NB4 (cell line): ENCODE results near the gene SH2D1B.

Source experiments
- DNase-seq: peaks from one replicate; pipeline ENCODE4 v3.0.0; 2010; ENCODE audit warnings: low read depth
- H3K4me3 ChIP-seq: one replicate; pipeline ENCODE4 v1.5.1; 2011; ENCODE audit warnings: mild to moderate bottlenecking, low read depth, low read length, moderate library complexity
- CTCF ChIP-seq: IDR thresholded peaks from one replicate; pipeline ENCODE4 v1.5.1; 2012; ENCODE audit warnings: low read depth, low read length
- MAX ChIP-seq: IDR thresholded peaks from 2 replicates; pipeline ENCODE4 v1.6.1; 2011; ENCODE audit warnings: low read depth, low read length
- MYC ChIP-seq: IDR thresholded peaks from 2 replicates; pipeline ENCODE4 v1.6.1; 2011; ENCODE audit warnings: low read depth, low read length
- POLR2A ChIP-seq: IDR thresholded peaks from 2 replicates; pipeline ENCODE4 v1.6.1; 2011; ENCODE audit warnings: mild to moderate bottlenecking; ENCODE audit not compliant: insufficient read length; ENCODE audit errors: extremely low read depth

The SH2D1B gene

GRCh38 chr1:162381383-162381782 lies 30.6 kb downstream of the SH2D1B start, which contains the start of gene C1orf226:
TSS of gene C1orf226 (plus strand) at chr1:162381728. CDS start at chr1:162381902, 174 bp downstream.
- no peak for DNase-seq
- TF ChIP-seq CTCF (no peak), MYC (no peak)
- no peak within 1 kb of the TSS for H3K4me3 ChIP-seq

GRCh38 chr1:162380061-162380846 lies 31.7 kb downstream of the SH2D1B start:
- no peak overlapping the region for H3K4me3 ChIP-seq
- DNase-seq = no peak
- TF ChIP-seq CTCF (no peak), MAX (no peak), MYC (no peak), POLR2A (no peak)

- TF ChIP-seq CTCF (no peak), MYC (no peak), POLR2A (no peak), MAX (no peak)
- no peak for DNase-seq
Measured at GRCh38 chr1:162376691-162377090, 35.2 kb downstream of the SH2D1B start, which contains the start of gene SPATA46. TSS of gene SPATA46 (minus strand) at chr1:162376854. CDS start at chr1:162376790, 64 bp downstream.

GRCh38 chr1:162375463-162375862 lies 36.5 kb downstream of the SH2D1B start:
- no peak overlapping the region for H3K4me3 ChIP-seq
- no peak for DNase-seq
- TF ChIP-seq POLR2A = no peak
- TF ChIP-seq CTCF = no peak

More at GRCh38 chr1:162376691-162377090, 35.2 kb downstream of the SH2D1B start, which contains the start of gene SPATA46:
- no peak within 1 kb of the TSS for H3K4me3 ChIP-seq

- TF ChIP-seq POLR2A (no peak), MYC (no peak), MAX (no peak), CTCF (no peak)
- DNase-seq = no peak
- no peak overlapping the region for H3K4me3 ChIP-seq
Measured at GRCh38 chr1:162374406-162374805, 37.5 kb downstream of the SH2D1B start.
